HUDEP-2 (cell line): ENCODE data around the gene C1QTNF1.
"Not testable (repeated sequence)": the region's sequence is repeated elsewhere in the genome, so short reads cannot be mapped to it uniquely, and the experiment has no call there.

ENCODE experiments used
- DNase-seq, 76 experiments: peaks; one replicate each; lab custom pipeline; 2025; ENCODE audit not compliant: unreplicated experiment in 76 of 76; lab: John Stamatoyannopoulos, UW

Gene C1QTNF1

GRCh38 chr17:79050551-79050950, 26.6 kb downstream of the C1QTNF1 start:
- DNase-seq, result no peak

GRCh38 chr17:79051306-79051705, 27.3 kb downstream of the C1QTNF1 start:
- DNase-seq, result no peak

- no peak for DNase-seq
These were observed 28.2 kb downstream of the C1QTNF1 start for GRCh38 chr17:79052131-79052530.

- no peak for DNase-seq
These were observed 29.4 kb downstream of the C1QTNF1 start for GRCh38 chr17:79053251-79053925.

- no peak for DNase-seq
These were observed 30.4 kb downstream of the C1QTNF1 start for GRCh38 chr17:79054200-79054960.

- no peak for DNase-seq
These were observed 31.2 kb downstream of the C1QTNF1 start for GRCh38 chr17:79055197-79055596.

GRCh38 chr17:79057737-79058385, 33.9 kb downstream of the C1QTNF1 start:
- DNase-seq, result no peak

GRCh38 chr17:79062691-79063090, 38.7 kb downstream of the C1QTNF1 start:
- DNase-seq, result no peak

- no peak for DNase-seq
These were observed 40.1 kb downstream of the C1QTNF1 start for GRCh38 chr17:79064026-79064425.

GRCh38 chr17:79065105-79065670, 41.2 kb downstream of the C1QTNF1 start:
- DNase-seq, result peak in 37 of 76 experiments; percentile 3 to 55 (median 20)

GRCh38 chr17:79066963-79067362, 43.0 kb downstream of the C1QTNF1 start:
- no peak for DNase-seq

- DNase-seq, result no peak
These were observed 46.4 kb downstream of the C1QTNF1 start for GRCh38 chr17:79070266-79070880.

- DNase-seq, result no peak
These were observed 47.3 kb downstream of the C1QTNF1 start for GRCh38 chr17:79071161-79071740.

GRCh38 chr17:79072544-79072943, 48.6 kb downstream of the C1QTNF1 start:
- no peak for DNase-seq

GRCh38 chr17:79073016-79073705, 49.2 kb downstream of the C1QTNF1 start:
- no peak for DNase-seq

GRCh38 chr17:79073706-79074088, 49.7 kb downstream of the C1QTNF1 start:
- DNase-seq, result no peak

GRCh38 chr17:79074121-79074648, 50.2 kb downstream of the C1QTNF1 start:
- DNase-seq, result not testable (repeated sequence)

- DNase-seq, result peak in 73 of 76 experiments; percentile 41 to 97 (median 87)
These were observed 50.9 kb downstream of the C1QTNF1 start, which contains the start of gene ENGASE for GRCh38 chr17:79074649-79075445. TSS of gene ENGASE (plus strand) at chr17:79074824. CDS start at chr17:79074945, 121 bp downstream.

- DNase-seq, result peak in 1 of 76 experiments; percentile 7
These were observed 51.4 kb downstream of the C1QTNF1 start for GRCh38 chr17:79075446-79075750.
